OCI-LY7 (cell line): ENCODE data around the gene TAMALIN. TPM values are rescaled to one million over a fixed set of nuclear protein-coding genes. Genes with fewer than 3 reads are reported as not detected.

Source experiments
- BruUV-seq: library from RNA; stranded (reverse); fragments of 400-500 nt; replicated peaks from 2 replicates; lab custom pipeline; 2021; lab: Mats Ljungman, UMichigan
- CTCF ChIA-PET: fragments of 300-600 bp; sonication (Branson Sonifier 250); formaldehyde crosslinking; loops from one replicate; lab custom pipeline; 2022; ENCODE audit warnings: antibody characterized with exemption; ENCODE audit not compliant: unreplicated experiment; lab: Charles Lee
- POLR2A ChIA-PET: fragments of 300-600 bp; sonication (Branson Sonifier 250); formaldehyde crosslinking; loops from one replicate; lab custom pipeline; 2022; ENCODE audit warnings: antibody characterized with exemption; lab: Charles Lee
- DNase-seq: peaks from one replicate; pipeline ENCODE4 v3.0.0-alpha.2; 2015; ENCODE audit warnings: low spot score
- H2AFZ ChIP-seq: fragments of 200-600 bp; sonication (generic), shearing (Covaris generic); 2 replicates; pipeline ENCODE4 v1.6.1; 2014; ENCODE audit warnings: mild to moderate bottlenecking, antibody characterized with exemption, low read length, moderate library complexity
- H3K27ac ChIP-seq: fragments of 200-600 bp; sonication (generic); 2 replicates; pipeline ENCODE4 v1.5.1; 2014; ENCODE audit warnings: mixed run types, low read depth, mild to moderate bottlenecking, moderate library complexity, low read length, inconsistent platforms; ENCODE audit not compliant: poor library complexity, severe bottlenecking
- H3K36me3 ChIP-seq: fragments of 200-600 bp; sonication (generic); 2 replicates; pipeline ENCODE4 v1.6.1; 2014; ENCODE audit warnings: mild to moderate bottlenecking, antibody characterized with exemption, low read length, moderate library complexity, mixed read lengths; ENCODE audit not compliant: insufficient read depth
- H3K4me1 ChIP-seq: fragments of 200-600 bp; sonication (generic); 2 replicates; pipeline ENCODE4 v1.5.1; 2014; ENCODE audit warnings: mild to moderate bottlenecking, low read length; ENCODE audit not compliant: insufficient read depth, poor library complexity, severe bottlenecking
- H3K4me2 ChIP-seq: fragments of 200-600 bp; sonication (generic); 2 replicates; pipeline ENCODE4 v1.6.1; 2014; ENCODE audit warnings: mild to moderate bottlenecking, low read length
- H3K4me3 ChIP-seq: fragments of 200-600 bp; sonication (generic); 2 replicates; pipeline ENCODE4 v1.5.1; 2014; ENCODE audit warnings: mild to moderate bottlenecking, low read depth, low read length; ENCODE audit not compliant: poor library complexity, severe bottlenecking
- H3K79me2 ChIP-seq: fragments of 200-600 bp; sonication (generic); 2 replicates; pipeline ENCODE4 v1.6.1; 2016; ENCODE audit warnings: low read depth, mild to moderate bottlenecking, low read length, moderate library complexity, mixed read lengths; ENCODE audit not compliant: insufficient read depth
- H3K9me2 ChIP-seq: fragments of 200-600 bp; sonication (generic); 2 replicates; pipeline ENCODE4 v1.6.1; 2016; ENCODE audit warnings: mild to moderate bottlenecking, low read length, mixed read lengths; ENCODE audit not compliant: insufficient read depth
- H3K9me3 ChIP-seq: fragments of 200-600 bp; sonication (generic); 2 replicates; pipeline ENCODE4 v1.6.1; 2014; ENCODE audit warnings: mild to moderate bottlenecking, mixed run types, low read length, mixed read lengths
- H4K20me1 ChIP-seq: fragments of 200-600 bp; sonication (generic); 2 replicates; pipeline ENCODE4 v1.6.1; 2014; ENCODE audit warnings: mild to moderate bottlenecking, antibody characterized with exemption, low read length, moderate library complexity, mixed read lengths; ENCODE audit not compliant: insufficient read depth
- EZH2phosphoT487 ChIP-seq: fragments of 200-600 bp; sonication (generic); IDR thresholded peaks from 2 replicates; pipeline ENCODE4 v1.6.1; 2018; ENCODE audit warnings: low read depth, borderline replicate concordance, mild to moderate bottlenecking, mixed run types, antibody characterized with exemption, low read length, moderate library complexity, mixed read lengths
- intact Hi-C: fragments of 100-400 bp; cut with micrococcal nuclease; formaldehyde crosslinking; loops from one replicate; pipeline ENCODE4 v1.10.0; 2022; ENCODE audit not compliant: unreplicated experiment
- total RNA-seq, 2 experiments: library from RNA; depleted of rRNA in 1 of 2; stranded (reverse); fragments of >200 nt in 1 of 2; shearing (Covaris generic) in 1 of 2; gene quantifications; 2 replicates each; pipeline ENCODE4 v1.2.3, GENCODE V29; 2014 to 2022
- TF ChIP-seq, protein P1 (sequence below): fragments of 200-600 bp; sonication (generic); conservative IDR thresholded peaks from 2 replicates; pipeline ENCODE4 v1.5.1; 2014; ENCODE audit warnings: mild to moderate bottlenecking, antibody characterized with exemption, low read length, moderate library complexity, mixed read lengths

The TAMALIN gene
- total RNA-seq, 2 experiments from 2014 or later = 0.66 to 1.3 TPM

DNA sequence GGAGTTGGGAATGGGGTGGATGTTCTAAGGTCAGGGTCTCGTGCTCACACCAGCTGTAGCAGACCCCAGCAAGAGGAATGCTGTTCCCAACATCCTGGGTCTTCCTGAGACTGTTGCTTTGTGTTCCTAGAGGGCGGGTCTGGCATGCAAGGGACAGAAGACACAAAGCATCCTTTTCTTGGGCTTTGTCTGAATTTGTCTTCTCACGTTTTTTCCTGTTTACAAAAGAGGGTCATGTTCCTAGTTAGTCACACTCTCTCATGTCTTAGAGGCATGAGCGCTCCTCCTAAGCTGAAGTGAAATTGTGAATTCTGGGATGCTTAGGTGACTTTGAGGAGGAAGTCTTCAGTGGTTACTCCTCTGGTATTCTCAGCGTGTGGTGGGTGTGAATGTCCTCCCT is 9.6 kb upstream of the TAMALIN start:
- Histone ChIP-seq H3K9me2 (no peaks in the 10 kb centered on the region), H3K36me3 (peaks cover 6% of the 10 kb centered on the region; the same call in 1 of the 2 replicates), H3K4me1 (peaks cover 4% of the 10 kb centered on the region), H4K20me1 (no peaks in the 10 kb centered on the region), H3K27ac (no peak overlapping the region), H3K4me2 (no peak overlapping the region), H2AFZ (no peak overlapping the region), H3K9me3 (no peaks in the 10 kb centered on the region), H3K4me3 (no peak overlapping the region), H3K79me2 (no peaks in the 10 kb centered on the region)
- intact Hi-C loops = no loop called here
- ChIA-PET CTCF (no interaction called here), POLR2A (no interaction called here)
- no peak for DNase-seq
- no TSS peak for BruUV-seq
- TF ChIP-seq, protein P1, sequence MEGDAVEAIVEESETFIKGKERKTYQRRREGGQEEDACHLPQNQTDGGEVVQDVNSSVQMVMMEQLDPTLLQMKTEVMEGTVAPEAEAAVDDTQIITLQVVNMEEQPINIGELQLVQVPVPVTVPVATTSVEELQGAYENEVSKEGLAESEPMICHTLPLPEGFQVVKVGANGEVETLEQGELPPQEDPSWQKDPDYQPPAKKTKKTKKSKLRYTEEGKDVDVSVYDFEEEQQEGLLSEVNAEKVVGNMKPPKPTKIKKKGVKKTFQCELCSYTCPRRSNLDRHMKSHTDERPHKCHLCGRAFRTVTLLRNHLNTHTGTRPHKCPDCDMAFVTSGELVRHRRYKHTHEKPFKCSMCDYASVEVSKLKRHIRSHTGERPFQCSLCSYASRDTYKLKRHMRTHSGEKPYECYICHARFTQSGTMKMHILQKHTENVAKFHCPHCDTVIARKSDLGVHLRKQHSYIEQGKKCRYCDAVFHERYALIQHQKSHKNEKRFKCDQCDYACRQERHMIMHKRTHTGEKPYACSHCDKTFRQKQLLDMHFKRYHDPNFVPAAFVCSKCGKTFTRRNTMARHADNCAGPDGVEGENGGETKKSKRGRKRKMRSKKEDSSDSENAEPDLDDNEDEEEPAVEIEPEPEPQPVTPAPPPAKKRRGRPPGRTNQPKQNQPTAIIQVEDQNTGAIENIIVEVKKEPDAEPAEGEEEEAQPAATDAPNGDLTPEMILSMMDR = no peak
- no peak for TF ChIP-seq EZH2phosphoT487

DNA sequence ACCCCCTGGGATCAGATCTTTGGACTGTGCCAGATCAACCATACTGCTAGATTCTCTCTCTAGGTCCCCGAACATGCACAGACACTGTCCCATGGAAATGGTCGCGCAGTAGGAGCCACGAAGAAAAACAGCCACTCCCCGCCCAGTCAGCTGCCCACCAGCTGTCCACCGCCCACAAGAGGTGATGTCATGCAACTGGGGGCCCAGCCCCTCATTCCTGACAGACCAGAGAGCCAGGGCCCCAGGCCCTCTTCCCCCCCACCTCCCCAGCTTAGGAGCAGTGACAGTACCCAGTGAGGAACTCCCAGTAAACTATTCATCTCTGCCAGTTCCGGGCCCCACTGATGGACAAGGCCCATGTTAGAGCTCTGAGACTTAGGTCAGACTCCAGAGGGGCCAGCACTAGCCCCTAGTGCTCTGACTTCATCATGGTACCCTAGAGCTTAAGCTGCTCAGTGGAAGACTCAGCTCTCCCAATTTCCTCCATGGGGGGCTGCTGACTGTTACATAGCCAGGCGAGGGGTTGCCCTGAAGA is 3.7 kb upstream of the TAMALIN start:
- Histone ChIP-seq H3K79me2 (no peaks in the 10 kb centered on the region), H3K4me2 (no peak overlapping the region), H3K36me3 (no peaks in the 10 kb centered on the region), H3K4me3 (no peak overlapping the region), H4K20me1 (no peaks in the 10 kb centered on the region), H3K4me1 (peaks cover 25% of the 10 kb centered on the region), H3K9me3 (no peaks in the 10 kb centered on the region), H2AFZ (no peak overlapping the region), H3K9me2 (no peaks in the 10 kb centered on the region), H3K27ac (no peak overlapping the region)
- ChIA-PET POLR2A (interaction anchor here (0.6 to 1.3 kb wide), 3 partner anchors 10 to 22 kb away, joined by 3 to 4 read pairs (median 4); no protein-coding TSS in a partner anchor), CTCF (interaction anchor here (0.6 to 1.3 kb wide), 3 partner anchors 18 to 43 kb away, joined by 3 to 5 read pairs (median 3); no protein-coding TSS in a partner anchor)
- no peak for DNase-seq
- no TSS peak for BruUV-seq
- intact Hi-C loops = no loop called here
- TF ChIP-seq, protein P1 = no peak
- TF ChIP-seq EZH2phosphoT487 = no peak

DNA sequence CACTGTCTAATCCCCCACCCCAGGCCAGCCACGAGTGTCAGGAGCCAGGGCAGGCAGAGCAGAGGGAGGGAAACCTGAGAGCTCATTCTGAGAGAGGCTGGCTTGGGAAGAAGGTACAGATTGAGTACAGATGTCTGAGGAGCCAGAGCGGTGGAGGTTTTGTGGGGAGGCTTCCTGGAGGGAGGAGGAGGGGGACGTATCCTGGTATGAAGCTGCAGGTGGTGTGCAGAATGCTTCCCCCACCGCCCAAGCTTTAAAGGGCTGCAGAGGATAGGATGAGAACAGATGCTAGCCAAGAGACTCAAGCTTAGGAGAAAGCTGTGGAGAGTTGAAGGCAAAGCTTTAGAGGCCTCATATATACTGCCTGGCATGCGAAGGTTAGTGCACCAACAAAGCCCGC is 3.2 kb upstream of the TAMALIN start:
- H3K9me3 ChIP-seq = no peaks in the 10 kb centered on the region
- H3K79me2 ChIP-seq = no peaks in the 10 kb centered on the region
- BruUV-seq = no TSS peak

More for the DNA sequence above, 3.2 kb upstream of the TAMALIN start:
- no peak for TF ChIP-seq EZH2phosphoT487
- TF ChIP-seq, protein P1 = no peak
- no peak overlapping the region for H3K4me2 ChIP-seq
- intact Hi-C loops = no loop called here
- no peak overlapping the region for H3K27ac ChIP-seq
- peaks cover 25% of the 10 kb centered on the region for H3K4me1 ChIP-seq
- H3K9me2 ChIP-seq = no peaks in the 10 kb centered on the region
- CTCF ChIA-PET = interaction anchor here (0.6 to 1.3 kb wide), 3 partner anchors 17 to 42 kb away, joined by 3 to 5 read pairs (median 3); no protein-coding TSS in a partner anchor
- no peaks in the 10 kb centered on the region for H4K20me1 ChIP-seq
- DNase-seq = no peak
- no peak overlapping the region for H2AFZ ChIP-seq
- POLR2A ChIA-PET = interaction anchor here (0.6 to 1.3 kb wide), 3 partner anchors 10 to 21 kb away, joined by 3 to 4 read pairs (median 4); no protein-coding TSS in a partner anchor
- H3K4me3 ChIP-seq = no peak overlapping the region
- H3K36me3 ChIP-seq = no peaks in the 10 kb centered on the region
